Kidney tubule cell (primary cell): Measurements from ENCODE around the gene SMYD2.

Experiments
- DNase-seq: peaks from one replicate; pipeline ENCODE4 v3.0.0-alpha.2; 2018; ENCODE audit warnings: low spot score

Gene SMYD2

GRCh38 chr1:214329470-214330220 lies 48.7 kb downstream of the SMYD2 start:
- DNase-seq: no peak

DNA sequence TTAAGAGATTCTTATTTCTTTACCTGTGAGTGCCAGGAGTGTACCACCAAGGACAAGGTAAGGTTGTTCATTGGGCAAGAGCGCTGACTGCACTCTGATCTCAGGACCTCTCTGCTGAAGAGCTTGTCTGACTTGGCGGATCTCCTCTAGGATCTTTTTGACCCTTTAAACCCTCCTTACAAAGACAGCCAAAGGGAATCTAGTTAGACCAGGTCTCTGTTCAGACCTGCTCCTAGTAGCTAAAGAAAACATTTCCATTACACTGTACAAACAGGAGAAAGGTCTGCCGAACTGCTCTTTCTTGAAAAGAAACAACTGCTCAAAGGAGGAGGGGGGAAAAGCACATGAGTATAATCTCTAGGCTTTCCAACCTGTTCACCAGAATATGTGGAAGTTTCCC lies 49.3 kb downstream of the SMYD2 start:
- DNase-seq: no peak

DNA sequence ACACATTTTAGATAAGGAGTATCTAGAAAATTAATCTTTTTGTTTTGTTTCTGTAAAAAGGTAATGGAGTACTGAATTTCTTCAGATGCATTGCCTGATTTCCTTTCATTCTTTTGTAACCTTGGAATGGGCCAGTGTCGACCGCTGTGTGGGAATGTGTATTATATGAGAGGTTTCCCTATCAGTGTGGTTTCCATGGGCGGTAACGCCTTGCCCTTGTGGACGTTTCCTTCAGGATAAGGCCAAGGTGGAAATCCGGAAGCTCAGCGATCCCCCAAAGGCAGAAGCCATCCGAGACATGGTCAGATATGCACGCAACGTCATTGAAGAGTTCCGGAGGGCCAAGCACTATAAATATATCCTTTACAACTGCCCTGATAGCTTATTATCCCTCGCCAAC lies 49.8 kb downstream of the SMYD2 start:
- no peak for DNase-seq

GRCh38 chr1:214331180-214331579 lies 50.2 kb downstream of the SMYD2 start:
- DNase-seq: no peak

- DNase-seq: peak; percentile 60
These were observed 51.0 kb downstream of the SMYD2 start for GRCh38 chr1:214331827-214332423.

DNA sequence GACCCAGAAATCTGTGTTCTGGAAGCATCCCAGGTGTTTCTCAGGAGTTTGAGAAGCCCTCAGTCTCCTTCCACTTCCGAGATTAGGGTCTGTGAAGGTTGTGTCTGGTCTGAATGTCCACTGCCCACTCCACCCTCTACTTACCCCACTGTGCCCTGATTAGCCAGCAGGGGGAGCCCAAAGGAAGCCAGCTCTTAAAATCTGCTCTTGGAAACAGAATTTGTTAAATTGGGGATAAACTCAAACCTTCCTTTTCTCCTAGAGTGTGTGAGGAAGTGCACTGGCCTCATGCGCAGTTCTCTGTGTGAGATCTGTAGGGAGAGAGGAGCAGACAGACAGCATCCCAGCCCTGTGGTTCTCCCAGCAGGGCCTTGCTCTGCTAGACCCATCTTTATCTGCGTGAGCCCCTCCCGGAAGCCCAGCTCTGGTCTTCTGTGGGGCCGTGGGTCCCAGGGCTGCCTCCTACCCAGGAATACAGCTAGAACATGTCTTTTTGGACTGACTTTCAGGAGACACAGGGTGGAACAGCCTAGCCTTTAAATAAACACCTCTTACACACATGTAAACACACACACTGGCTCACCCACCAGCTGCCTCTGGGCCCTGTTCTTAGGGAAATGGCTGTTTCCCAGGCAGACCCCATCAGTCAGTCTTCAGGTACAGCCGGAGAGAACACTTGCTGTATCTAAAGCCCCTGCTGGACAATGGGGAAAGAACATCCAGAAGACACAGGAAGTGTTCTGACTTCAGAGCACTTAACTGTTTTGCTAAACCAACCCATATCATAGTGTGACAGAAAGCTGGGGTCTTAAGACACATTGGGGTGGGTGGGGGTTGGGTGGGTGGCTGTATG lies 52.2 kb downstream of the SMYD2 start:
- peak; percentile 58 for DNase-seq

DNA sequence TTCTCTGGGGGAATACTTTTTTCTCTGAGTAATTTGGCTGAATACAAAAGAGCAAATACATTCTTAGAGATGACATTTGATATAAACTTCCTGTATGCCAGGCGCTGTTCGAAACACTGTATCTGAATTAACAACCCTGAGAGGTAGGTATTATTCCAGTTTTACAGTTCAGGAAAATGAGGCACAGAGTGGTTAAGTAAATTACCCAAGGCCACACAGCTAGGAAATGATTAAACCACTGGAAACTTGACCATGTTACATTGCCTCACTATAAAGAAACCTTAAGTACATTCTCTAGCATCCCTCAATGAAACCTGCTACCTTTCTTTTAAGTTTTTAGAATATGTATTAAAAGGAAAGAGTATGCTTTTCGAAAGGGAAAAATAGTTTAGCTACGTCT lies 54.6 kb downstream of the SMYD2 start:
- no peak for DNase-seq

- no peak for DNase-seq
These were observed 56.1 kb downstream of the SMYD2 start for GRCh38 chr1:214337015-214337414.

GRCh38 chr1:214337511-214337910 lies 56.6 kb downstream of the SMYD2 start:
- DNase-seq: peak; percentile 76

DNA sequence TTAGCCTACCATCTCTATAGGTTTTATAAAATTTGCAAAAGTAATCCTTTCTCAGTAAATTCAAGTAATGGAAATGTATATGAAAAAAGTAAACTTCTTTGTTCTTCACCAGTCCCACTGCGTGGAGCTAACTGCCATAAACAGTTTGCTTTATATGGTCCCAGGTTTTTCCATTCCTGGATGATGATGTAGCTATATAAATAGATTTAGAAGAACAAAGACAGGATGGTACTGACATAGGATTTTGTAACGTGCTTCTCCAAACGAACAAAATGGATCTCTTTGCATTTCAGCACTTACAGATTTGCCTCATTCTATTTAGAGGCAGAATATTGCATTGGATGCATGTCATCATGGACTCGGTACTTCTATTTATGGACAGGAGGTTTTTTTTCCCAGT lies 57.3 kb downstream of the SMYD2 start:
- DNase-seq: no peak

- DNase-seq: no peak
These were observed 60.5 kb downstream of the SMYD2 start for GRCh38 chr1:214341459-214341858.

GRCh38 chr1:214341932-214342331 lies 61.0 kb downstream of the SMYD2 start:
- DNase-seq: no peak

DNA sequence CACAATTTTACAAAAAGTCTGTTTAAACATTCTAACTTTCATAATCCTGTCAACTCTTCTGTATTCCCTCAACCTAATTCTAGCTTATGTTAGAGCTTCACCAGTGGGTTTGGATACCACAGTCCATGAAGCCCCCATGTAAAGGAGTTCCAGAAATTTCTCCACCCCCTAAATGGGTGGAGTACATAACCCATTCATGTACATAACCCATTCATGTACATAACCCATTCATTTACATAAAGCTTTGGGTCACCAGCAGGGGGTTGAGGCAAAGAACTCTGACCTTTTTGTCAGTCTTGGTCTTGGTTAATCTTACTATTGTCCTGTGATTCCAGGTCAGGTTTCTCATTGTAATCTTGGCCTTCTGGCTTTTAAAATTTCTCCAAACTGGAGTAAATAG lies 61.6 kb downstream of the SMYD2 start:
- DNase-seq: no peak

- DNase-seq: no peak
These were observed 63.9 kb downstream of the SMYD2 start for GRCh38 chr1:214344897-214345296.

- DNase-seq: no peak
These were observed 68.0 kb downstream of the SMYD2 start for GRCh38 chr1:214349008-214349407.

DNA sequence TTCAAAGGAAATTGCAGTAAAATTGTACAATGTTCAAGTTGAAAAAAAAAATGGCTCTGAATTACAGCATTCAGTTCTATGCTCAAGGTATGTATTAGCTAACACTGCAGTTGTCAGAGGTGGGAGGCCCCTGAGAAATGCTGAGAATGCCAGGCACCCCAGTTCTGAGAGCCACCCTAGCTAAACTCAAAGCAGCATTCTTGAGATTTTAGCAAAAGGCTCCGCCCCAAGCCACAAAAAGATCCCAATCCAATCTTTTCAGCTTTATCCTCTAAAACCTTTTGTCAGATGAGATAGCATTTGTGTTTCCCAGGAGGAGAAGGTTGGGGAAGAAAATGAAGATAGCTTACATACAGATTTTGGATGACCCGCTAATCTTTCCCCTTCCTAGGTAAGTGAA lies 68.8 kb downstream of the SMYD2 start:
- DNase-seq: no peak

GRCh38 chr1:214351551-214352277 lies 70.8 kb downstream of the SMYD2 start:
- DNase-seq: no peak

DNA sequence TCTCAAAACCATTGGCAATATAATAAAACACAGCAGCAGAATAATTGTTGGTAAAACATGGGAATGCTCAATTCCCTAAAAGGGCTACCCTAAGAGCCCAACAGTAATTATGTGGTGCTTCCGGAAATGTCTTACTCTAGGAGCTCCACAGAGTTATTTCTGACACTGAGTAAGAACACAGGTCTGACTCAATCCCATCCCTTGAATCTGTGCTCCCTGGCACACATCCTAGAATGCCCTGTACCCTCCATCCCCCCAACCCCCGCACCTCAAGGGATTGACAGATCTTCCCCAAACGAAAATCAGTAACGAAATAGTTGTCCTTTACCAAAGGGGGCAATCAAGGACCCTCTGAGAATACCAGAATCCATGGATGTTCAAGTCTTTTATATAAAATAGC lies 71.9 kb downstream of the SMYD2 start:
- no peak for DNase-seq

- DNase-seq: peak; percentile 47
These were observed 73.6 kb downstream of the SMYD2 start for GRCh38 chr1:214354440-214355148.

DNA sequence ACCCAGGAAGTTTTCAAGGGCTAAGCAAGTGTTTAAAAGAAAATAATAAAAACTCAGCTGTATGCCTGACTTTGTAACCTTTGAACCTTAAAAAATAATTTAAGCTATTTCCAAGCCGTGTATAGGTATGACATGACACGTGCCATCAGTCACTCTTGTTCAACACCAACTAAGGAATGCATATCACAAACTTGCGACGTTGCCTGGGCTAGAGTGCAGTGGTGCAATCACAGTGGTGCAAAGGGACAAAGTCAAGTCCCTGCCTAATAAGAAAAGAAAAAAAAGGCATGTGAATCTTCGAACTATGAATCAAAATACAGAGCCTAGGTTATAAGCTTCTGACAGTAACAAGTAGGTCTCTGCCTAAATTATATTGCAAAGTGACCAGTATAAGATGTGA lies 79.2 kb downstream of the SMYD2 start:
- DNase-seq: no peak

- DNase-seq: no peak
These were observed 79.7 kb downstream of the SMYD2 start for GRCh38 chr1:214360525-214361164.
